GM12801 (cell line): ENCODE measurements around the gene FAAP20.

Experiments used
- CTCF ChIP-seq: IDR thresholded peaks from one replicate; pipeline ENCODE4 v1.5.1; 2011; ENCODE audit warnings: control low read depth; ENCODE audit not compliant: insufficient read length; ENCODE audit errors: extremely low read depth

Gene FAAP20

GRCh38 chr1:2205191-2205952 is 10.8 kb upstream of the FAAP20 start:
- TF ChIP-seq CTCF: no peak

GRCh38 chr1:2204415-2205190 is 10.0 kb upstream of the FAAP20 start:
- no peak for TF ChIP-seq CTCF

- TF ChIP-seq CTCF: no peak
Measured at GRCh38 chr1:2203671-2204414, 9.3 kb upstream of the FAAP20 start.

GRCh38 chr1:2202843-2203601 is 8.4 kb upstream of the FAAP20 start:
- TF ChIP-seq CTCF: no peak

GRCh38 chr1:2202008-2202575 is 7.5 kb upstream of the FAAP20 start:
- no peak for TF ChIP-seq CTCF

- no peak for TF ChIP-seq CTCF
Measured at GRCh38 chr1:2201062-2201461, 6.5 kb upstream of the FAAP20 start.
